ENCODE data around the gene LCN12.

The LCN12 gene

DNA sequence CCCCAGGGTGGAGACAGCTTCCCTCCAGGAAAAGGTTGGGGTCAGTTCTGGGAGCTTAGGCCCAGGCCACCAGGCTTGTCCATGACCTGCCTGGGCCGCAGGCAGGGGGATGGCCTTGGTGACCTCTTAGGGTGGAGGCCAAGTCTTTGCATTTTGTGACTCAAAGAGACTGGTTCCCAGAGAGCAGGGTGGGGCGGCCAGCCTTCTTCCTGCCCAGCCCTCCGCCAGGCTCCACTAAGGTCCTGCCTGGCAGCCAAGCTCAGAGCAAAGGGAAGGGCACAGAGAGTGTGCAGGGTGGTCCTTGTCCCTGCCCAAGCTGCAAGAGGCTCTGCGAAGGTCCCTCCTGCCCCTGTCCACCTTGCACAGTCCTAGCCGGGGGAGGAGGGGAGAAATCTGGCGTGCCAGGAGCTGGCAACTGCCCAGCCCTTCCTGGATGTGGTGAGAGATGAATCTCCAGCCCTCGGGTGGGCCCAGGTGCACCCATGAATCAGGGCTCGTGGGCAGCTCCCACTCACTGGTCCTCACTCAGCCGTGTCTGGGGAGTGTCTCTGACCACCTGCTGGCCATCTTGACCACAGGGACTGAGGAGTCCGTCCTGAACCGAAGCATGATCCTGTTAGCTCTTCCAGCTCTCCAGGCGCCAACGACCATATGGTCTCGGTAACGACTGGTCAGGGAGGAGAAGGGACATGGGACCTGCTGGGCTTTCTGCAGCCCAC, 22.9 kb downstream of the LCN12 start:
- no peak for DNase-seq

DNA sequence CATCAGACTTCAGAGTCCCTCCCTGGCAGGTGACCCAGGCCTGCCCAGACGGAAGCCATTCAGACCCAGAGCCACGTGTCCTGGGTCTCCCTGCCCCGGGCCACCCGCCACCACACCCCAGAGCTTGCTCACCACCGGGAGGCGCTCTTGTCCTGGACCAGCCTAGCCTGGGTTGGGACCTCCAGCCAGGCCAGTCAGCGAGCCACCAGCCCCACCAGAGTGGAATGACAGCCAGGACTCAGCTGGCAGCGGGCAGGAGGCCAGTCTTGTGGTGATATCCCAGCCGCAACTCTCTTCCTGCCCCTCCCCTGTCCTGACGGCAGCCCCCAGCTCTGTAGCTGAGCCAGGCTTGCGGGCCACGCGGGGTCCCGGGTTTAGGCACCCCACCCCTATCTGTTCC, 23.6 kb downstream of the LCN12 start:
- DNase-seq, result no peak

DNA sequence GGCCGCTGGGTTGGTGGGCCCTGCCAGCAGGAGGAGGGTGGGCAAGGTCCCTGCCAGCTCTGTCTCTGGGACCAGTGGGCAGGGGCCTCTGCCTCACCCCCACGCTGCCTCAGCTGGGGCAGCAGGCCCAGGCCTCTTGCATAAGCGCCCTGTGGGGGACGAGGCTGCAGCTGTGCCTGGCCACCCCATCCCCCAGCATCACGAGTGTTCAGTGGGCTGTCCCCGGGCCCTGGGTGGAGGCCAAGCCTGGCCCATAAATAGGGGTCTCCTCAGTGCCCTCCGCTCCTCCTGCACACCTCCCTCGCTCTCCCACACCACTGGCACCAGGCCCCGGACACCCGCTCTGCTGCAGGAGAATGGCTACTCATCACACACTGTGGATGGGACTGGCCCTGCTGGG, 25.1 kb downstream of the LCN12 start, which contains the start of gene PTGDS:
PTGDS (plus strand) TSS at position 282 of the 400 bp plus-strand sequence; CDS start at position 357, 75 bp downstream.
- DNase-seq, result peak; percentile 42

DNA sequence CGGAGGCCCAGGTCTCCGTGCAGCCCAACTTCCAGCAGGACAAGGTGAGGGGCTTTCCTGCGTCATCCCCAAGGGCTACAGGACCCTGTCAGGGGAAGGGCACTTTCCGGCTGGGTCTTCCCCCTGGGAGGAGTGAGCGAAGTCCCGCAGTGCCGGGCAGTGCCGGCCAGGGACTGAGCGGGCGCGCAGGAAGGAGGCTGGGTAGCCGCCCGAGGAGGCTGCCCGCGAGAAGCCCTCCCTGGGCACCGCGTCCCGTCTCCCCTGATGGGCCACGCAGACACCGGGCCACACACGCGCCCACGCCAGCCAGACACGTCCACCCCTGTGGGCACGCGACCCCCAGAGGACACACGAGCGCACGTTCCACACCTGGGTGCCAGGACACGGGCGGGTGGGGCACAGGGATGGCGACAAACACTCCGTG, 25.6 kb downstream of the LCN12 start:
- no peak for DNase-seq

DNA sequence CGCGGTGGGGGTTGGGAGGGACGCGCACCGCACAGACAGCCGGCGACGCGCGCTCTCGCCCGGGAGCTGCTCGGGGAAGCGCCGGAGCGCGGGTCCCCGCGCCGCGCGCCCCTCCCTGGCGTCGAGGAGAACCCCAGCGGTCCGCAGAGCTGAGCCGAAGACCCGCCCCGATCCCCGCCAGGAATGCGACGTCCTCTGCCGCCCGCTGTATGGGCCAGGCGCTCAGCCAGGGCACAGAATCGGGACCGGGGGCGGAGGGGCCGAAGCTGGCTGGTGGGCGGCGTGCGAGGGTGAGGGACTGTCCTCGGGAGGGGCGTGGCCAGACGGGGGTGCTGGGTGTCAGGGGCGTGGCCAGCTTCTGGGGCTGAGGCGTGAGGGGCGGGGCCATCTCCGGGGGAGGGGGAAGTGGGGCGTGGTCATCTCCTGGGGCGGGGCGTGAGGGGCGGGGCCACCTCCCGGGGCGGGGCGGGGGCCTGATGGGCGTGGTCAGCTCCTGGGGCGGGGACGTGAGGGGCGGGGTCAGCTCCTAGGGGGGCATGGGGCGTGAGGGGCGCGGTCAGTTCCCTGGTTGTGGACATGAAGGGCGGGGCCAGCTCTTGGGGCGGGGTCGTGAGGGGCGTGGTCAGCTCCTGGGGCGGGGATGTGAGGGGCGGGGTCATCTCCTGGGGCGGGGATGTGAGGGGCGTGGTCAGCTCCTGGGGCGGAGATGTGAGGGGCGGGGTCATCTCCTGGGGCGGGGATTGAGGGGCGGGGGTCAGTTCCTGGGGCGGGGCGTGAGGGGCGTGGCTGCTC, 26.2 kb downstream of the LCN12 start:
- peak; percentile 83 for DNase-seq

DNA sequence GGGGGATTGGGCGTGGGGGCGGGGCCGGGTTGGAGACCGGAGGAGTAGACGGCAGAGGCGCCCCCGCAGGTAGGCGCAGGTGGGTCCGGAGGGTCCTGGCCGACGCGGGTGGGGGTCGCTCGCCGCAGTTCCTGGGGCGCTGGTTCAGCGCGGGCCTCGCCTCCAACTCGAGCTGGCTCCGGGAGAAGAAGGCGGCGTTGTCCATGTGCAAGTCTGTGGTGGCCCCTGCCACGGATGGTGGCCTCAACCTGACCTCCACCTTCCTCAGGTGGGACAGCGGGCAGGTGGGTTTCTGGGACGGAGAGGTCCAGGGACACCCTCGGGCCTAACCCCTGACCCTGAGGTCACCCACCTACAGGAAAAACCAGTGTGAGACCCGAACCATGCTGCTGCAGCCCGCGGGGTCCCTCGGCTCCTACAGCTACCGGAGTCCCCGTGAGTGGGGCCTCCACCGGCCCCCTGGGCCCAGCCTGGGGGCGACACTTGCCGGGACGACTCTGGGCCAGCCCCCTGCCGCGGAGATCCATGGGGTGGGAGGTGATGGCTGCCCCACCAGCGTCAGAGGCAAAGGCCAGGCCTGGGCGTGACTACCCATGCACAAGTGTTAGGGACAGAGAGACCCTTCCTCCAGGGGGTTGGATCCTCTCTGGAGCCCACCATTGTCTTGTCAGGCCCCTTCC, 26.9 kb downstream of the LCN12 start:
- no peak for DNase-seq

DNA sequence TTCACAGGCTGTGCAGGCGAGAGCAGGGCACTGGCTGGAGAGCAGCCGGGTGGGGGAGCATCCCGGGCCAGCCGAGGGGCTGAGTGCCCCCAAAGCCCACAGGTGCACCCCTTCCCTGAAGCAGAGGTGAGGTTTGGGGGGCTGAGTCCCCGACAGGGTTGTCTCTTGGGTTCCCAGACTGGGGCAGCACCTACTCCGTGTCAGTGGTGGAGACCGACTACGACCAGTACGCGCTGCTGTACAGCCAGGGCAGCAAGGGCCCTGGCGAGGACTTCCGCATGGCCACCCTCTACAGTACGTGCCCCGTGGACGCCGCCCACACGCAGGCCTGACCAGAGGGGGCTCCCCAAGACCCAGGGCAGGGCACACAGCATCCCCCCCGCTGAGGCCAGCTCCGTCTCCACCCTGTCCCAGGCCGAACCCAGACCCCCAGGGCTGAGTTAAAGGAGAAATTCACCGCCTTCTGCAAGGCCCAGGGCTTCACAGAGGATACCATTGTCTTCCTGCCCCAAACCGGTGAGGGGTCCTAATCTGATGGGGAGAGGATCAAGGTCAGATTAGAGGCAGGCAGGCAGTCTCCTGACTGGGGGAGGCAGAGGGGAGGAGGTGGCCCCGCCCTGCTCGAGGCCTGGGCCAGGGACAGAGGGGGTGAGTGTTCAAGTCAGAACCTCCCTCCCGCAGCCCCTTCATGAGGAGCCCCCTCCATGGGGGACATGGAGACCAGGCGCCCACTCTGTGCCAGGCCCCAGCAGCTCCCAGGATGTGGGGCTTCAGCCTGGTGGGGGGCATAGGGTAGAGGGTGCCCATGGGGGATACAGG, 27.9 kb downstream of the LCN12 start:
- DNase-seq, result no peak

DNA sequence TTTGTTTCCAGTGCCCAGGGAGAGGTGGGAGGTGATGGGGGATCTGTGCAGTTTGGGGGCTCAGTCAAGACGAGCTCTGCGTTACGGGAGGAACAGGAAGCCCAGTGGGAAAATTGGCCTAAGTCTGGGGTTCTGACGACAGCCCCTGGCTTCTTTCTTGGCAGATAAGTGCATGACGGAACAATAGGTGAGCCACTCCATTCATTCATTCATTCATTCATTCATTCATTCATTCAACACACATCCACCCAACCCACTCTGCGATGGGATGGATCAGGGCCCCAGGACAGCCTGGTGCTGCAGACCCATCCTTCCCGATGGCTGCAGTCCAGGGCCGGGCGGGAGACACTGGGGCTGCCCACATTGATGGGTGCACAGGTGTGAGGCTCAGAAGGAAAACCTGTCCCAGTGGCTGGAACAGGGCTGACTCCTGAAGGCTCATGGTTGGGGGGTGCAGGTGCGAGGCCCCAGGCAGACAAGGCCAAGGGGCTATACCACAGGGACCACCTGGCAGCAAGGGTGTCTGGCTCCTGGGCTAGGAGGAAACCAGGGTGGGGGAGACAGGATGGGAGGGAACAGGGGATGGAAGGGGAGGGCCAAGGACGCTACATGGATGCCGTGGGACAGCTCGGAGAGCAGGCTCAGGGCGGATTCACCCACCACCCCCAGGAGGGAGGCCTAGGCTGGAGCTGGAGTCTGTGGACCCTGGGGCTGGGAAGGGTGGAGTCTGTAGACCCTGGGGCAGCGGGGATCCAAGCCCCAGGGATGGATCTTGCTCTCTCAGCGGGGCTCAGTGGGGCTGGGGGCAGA, 28.8 kb downstream of the LCN12 start:
- DNase-seq, result no peak

DNA sequence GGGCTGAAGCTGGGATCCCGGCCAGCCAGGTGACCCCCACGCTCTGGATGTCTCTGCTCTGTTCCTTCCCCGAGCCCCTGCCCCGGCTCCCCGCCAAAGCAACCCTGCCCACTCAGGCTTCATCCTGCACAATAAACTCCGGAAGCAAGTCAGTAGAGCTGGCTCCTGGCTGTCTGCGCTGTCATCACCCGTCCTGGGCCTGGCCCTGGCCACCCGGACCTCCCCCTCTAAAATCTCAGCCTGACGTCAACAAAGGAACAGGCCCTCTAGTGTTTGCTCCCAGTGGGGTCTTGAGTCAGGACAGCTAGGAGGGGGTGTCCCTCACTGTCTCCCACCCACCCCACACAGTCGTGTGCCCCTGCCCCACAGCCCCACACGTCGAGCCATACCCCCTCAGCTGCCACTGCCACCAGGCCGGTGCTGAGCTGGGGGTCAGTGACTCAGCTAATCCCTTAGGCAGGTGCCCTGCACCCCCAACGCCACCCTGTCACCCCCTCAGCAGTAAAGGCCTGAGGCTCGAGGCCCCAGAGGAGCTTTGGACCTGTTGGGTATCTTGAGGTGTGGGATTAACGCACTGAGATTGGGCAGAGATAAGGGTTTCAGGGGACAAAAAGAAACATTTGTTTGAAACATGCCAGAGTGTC, 29.6 kb downstream of the LCN12 start:
- DNase-seq, result no peak

DNA sequence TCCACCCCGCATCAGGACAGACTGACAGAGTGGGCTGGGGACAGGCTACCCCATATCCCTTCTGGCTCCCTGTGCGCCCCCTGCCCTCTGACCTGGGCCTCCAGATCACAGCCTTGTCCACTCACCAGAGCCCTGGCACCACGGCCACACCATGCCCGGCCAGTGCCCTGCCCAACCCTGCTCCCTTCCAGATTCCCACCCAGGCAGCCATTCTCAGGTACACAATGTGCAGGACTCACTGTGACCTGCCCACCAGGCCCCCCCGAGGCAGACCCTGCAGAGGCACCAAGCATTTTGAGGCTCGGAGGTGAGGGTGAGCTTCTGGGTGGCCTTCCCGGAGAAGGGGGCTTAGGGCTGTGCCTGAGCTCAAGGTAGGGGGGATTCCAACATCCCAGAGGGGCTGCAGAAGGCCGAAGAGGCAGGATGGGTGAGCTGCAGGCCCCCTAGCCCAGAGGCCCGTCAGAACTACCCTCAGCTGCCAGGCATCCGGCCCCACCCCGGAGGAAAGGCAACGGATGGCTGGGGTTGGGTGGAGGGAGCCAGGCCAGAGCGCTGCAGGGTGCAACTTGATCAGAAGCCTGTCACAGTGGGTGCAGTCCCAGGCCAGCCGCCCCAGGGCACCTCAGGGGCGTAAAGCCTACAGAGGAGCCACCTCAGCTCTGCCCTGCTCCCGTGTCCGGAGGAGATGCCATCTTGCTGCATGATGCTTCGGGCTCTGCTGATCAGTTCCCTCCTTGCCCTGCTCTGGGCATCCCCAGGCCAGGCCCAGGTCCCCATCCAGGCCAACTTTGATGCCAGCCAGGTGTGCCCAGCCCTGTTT, 30.4 kb downstream of the LCN12 start, which contains the start of gene LCNL1:
LCNL1 (plus strand) TSS at position 762 of the 820 bp plus-strand sequence. CDS start 594 bp downstream, outside the sequence.
- DNase-seq, result no peak

DNA sequence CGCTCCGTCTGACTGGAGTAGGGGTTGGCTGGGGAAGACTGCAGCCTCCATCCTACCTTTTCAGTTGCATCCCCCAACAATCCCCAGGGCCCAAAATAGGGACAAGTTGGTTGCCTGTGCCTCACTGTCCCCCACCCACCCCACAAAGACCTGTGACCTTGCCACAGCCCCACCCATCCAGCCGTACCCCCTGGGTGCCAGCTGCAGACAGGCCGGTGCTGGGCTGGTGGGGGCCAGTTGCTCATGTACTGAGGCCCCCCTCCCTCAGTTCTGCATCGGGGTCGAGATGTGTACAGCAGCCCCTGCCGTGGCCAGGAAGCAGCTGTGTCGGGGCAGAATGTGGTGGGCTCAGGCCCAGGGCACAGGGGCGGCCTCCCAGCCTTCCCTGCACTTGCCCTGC, 31.1 kb downstream of the LCN12 start:
- no peak for DNase-seq

DNA sequence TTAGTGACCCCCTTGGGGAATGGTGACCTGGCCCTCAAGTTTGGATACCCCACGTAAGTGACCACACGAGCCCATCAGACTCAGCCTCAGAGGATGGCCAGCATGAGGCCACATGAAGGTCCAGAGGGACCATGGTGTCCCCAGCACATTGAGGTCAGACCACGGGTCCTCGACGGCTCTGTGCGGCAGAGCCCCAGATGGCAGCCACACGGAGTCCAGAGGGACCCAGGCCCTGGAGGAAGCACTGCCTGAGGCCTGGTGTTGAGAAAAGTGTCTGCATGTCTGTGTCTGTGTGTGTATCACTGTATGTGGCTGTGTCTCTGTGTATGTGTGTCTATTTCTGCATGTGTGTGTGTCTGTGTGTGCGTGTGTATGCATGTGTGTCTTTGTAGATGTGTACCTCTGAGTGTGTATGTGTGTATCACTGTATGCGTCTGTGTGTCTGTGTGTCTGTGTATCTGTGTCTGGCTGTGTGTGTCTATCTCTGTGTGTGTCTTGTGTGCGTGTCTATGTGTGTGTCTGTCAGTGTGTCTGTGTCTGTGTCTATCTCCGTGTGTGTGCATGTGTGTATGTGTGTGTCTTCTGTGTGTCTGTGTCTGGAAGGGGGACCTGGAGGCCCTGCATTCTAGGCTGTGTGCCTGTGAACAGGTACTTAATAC, 31.7 kb downstream of the LCN12 start:
- DNase-seq, result no peak

DNA sequence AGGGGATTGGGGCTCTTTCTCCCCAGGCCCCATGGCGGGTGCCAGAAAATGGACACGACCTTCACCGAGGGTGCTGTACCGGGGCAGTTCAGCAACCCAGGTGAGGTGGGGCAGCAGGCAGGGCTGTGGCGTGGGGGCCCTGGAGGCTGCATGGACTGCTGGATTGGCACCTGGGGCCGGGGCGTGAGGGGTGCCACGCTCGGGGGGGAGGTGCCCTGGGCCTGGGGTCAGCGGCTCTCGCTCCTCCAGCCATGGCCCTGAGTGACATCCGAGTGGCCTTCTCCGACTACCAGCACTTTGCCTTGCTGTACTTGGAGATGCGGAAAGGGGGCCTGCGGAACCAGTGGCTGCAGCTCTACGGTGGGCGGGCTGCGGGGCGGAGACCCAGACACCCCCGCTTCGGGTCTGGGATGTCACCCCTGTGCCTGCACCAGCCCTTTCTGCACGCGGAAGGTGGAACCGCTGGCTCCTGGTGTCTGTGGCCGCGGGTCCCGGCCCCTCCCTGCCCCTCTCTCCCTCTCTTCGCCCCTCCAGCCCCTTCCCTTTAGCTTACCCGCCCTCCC, 32.5 kb downstream of the LCN12 start:
- no peak for DNase-seq

DNA sequence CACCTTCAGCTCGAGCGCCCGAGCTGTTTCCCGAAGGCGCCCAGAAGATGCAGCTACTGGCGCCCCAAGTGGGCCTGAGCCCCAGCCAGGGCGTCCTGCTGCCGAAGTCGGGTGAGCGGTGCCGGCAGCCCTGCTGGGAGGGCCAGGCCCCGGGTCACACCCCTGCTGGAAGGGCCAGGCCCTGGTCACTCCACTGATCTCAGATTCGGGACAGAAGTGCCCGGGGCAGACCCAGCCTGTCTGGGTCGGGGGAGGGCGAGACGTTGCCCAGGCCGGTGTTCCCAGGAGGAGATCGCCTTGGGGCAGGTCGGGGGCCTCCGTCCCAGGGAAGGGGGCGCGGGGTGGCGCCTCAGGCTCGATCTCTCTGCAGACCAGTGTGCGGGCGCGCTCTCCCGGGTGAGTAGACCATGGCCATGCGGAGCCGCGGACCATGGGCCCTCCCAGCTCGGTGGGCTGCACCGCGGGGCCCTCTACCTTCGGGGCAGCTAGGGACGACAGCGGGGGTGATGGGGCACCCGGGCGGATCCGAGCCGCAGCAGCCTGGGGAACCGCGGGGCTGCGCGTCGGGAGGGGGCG, 33.0 kb downstream of the LCN12 start:
- DNase-seq, result peak; percentile 34

DNA sequence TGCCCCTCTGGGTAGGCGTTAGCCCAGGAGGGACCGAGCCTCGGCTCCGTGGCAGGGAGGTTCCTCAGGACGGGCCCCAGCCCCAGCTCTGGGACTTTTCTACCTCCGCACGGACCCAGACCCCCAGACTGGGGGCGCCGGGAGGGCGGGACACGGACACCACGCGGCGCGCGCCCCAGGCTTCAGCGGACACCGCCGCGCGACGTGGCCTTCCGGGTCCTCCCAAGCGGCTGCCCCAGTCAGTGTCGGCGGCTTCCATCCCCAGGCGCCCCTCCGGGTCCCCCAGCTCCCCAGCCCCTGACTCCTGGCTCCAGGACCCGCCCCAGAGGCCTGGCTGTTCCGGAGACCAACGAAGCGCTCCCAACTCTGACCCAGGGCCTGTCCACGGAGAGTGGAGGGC, 33.8 kb downstream of the LCN12 start:
- DNase-seq, result no peak

DNA sequence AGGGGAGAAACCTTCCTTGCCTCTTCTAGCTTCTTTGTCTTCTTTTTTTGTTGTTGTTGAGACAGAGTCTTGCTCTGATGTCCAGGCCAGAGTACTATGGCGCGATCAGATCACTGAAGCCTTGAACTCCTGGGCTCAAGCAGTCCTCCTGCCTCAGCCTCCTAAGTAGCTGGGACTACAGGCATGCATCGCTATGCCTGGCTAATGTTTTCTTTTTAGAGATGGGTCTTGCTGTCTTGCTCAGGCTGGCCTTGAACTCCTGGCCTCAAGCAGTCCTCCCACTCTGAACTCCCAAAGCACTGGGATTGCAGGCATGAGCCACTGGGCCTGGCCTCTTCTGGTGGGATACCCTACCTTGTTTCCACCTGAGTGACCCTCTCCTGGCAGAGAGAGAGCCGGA, 36.8 kb downstream of the LCN12 start:
- DNase-seq, result no peak

DNA sequence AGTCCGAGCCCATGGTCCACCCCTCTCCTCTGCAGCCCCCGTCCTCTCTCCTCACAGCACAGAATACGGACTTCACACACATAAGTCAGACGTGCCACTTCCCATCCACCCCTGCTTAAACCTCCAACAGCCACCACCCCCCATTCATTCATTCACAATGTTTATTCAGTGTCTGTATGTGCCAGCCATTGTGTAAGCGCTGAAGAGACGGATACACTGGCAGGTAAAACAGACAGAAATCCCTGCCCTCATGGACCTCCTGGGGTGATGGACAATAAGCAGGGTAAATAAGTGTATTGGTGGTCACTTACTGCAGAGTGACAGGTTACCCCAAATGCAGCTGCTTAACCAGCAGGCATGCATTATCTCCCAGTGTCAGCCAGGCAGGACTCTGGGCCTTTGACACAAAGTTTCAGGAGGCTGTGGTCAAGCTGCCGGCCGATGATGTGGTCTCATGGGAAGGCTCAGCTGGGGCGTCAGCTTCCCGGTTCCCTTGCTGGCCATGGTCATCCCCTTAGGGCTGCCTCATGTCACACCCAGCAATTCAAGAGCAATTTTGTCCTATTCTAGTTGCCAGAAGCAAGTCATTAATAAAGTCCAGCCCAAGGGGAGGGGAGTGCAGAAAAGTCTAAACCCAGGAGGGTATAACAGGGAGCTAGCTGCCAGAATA, 38.3 kb downstream of the LCN12 start:
- no peak for DNase-seq

All from eye (tissue), 1 donor.